EH (cell line): ENCODE measurements around the gene SLC5A3.

ENCODE experiments used
- DNase-seq: peaks from one replicate; pipeline ENCODE4 v3.0.0-alpha.2; 2015; ENCODE audit warnings: low read depth

The SLC5A3 gene

DNA sequence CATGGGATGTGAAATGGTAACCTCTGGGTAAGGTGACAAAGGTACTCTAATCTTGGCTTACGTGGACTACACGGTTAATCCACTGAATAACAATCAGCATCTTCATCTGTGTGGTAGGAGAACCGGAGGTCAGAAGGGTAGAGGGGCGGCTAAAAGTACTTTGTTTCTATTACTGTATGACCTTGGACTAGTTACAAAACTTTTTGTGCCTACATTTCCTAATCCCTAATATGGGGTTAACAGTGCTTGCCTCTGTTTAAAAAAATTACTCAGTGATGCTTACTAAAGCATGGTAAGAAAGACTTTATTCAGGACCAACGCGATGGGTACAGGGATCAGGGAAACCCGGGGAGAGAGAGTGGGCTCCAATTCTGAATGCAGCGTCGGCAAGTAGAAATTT lies 1.7 kb upstream of the SLC5A3 start:
- no peak for DNase-seq

DNA sequence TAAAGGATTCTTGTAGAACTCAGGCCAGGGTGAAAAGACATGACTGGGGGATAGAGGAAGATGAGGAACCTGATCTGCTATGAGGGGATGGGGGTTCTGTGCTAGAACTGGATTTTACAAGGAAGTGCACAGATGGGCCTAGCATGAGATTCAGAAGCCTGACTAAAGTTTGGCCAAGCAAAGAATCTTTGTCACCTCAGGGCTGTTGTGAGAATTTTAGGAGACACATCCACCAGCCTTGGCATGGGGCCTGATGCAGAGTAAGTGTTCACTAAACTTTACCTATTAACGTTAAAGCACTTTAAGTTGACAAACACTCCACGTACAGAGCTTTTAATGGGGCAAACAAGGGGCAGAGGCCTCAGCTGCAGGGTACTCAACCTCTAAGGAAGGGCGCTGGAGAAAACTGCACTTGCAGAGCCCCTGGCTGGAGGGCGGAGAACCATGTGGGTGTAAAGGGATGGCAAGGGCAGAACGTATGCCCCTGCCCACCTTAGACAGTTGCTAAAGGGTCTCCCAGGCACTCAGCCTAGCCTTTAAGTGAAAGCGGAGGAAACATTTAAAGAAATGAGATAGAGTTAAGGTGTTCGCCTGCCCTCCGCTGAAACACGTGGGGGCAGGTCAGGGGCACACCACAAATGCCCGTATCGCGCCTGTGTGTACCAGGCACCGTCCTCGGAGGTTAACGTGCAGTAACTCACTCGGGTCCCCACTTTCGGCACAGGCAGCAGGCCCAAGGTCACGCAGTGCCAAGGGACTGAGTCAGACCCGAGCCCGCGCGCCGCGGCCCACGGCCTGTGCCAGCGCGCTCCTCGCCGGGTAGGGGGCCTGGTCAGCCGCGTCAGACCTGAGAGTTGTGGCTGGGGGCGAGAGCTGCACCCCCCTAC lies 990 bp upstream of the SLC5A3 start:
- peak; percentile 32 for DNase-seq

DNA sequence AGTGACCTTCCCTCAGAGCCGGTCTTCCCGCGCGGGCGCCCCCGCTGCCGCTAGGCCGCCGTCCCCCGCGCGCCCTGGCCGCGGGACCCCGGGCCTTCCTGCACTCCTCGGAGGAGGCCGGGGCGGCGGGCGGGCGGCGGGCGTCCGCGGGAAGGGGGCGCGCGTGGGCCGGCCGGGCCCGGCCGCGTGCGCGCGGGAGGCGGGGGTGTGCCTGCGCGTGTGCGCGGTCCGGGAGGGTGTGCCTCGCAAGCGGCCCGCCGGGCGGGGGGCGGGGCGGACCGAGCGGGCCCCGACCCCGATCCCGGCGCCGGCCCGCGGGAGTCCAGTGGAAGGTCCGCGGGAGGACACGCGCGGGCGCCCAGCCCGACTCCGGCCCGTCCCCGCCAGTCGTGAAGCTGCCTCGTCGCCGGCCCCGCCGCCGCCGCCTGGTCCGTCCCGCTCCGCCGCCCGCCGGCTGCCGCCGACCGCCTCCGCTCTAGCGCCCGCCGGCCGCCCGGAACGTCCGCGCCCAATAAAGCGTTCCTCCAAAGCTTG lies 438 bp downstream of the SLC5A3 start:
- peak; percentile 36 for DNase-seq

DNA sequence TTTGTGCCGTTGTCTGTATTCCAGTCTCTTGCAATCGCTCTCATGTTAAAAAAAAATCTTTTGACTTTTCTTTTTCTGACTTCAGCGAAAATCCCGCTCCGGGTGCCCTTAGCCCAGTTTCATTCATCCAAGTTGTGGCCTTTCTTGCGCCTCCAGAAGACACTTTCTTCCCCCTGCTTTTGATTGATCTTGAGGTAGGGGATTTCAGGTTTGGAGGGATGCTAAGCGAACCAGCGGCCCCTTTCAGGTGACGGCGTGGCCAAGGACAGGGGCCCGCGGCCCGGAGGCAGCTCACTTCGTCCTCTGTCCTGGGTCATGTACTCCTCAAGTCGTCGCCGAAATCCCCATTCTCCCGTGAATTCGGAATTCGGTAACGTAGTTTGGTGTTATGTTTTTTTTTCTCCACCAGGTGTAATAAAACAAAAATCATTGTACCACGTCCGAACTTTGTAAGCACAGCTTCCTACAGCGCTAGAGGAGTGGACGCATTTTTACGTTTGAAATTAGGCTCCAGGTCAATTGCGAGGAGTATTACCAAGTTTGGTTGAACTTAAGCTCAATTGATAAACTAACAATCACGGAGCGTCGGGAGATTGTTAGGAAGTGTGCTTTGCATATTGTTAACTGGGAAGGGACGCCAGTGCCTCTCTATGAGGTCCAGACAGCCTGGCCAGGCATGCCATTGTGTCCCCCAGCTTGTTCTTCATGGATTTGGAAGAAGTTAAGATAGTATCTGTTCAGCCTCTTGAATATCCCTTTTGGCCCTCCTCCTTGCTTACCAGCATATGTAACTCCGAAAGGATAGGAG lies 1.1 kb downstream of the SLC5A3 start:
- DNase-seq, result peak; percentile 9

- no peak for DNase-seq
Observed at GRCh38 chr21:34075091-34075425, 1.7 kb downstream of the SLC5A3 start.

DNA sequence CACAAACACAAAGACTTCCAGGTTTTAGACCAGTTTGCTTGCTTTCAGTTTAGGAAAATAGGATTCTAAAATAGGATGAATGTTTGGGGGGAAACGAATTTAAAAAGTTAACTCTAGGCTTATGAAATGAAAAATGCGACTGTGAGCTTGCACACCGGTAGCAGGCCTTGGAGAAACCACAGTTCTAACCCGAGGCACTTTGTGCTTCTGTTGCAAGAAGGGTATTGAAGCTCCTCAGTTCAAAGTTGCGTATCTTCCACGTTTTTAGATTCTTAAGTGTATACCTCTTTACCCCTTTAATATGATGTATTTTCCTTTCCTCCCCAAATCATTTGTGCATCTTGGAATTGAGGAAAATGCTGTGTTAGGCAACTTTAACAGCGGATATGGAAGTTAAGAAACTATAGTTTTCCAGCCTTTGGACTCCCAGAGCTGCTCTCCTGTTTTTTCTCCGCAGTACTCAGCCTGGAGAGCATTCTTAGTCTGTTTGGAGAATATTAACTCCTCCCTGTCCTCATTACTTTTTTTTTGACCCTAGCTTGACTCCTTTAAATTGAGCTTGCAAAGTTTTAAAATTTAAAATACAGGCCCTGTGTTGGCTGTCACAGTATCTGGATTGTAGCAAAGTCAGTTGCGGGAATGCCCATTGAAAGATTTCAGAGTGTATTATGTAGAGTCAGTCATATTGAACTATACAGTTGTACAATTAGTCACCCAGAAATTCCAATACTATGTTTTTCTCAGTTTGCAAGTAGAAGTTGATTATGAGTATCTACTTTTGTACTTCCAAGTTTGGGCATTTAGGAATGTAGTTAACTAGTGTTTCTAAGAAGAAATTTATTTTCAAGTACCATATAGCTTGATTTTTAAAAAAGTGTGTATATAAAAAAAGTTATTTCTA lies 2.6 kb downstream of the SLC5A3 start:
- DNase-seq, result peak; percentile 7

GRCh38 chr21:34076835-34077234 lies 3.5 kb downstream of the SLC5A3 start:
- DNase-seq, result no peak

- no peak for DNase-seq
Observed at GRCh38 chr21:34077888-34078287, 4.5 kb downstream of the SLC5A3 start.

DNA sequence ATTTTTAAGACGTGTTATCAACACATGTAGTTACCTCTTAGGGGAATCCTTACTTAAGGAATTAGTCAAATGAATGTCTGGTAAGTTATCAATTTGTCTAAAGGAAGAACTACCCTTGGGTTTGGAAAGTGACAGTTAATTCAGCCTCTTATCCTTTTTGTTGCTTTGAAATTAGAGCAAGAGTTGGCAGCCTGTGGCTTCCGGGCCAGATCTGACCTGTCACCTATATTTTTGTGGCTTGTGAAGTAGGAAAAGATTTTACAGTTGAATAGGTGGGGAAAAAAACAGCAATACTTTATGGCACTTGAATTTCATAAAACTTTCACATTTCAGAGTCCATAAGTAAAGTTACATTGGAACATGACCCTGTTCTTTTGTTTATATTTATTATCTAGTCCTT lies 5.5 kb downstream of the SLC5A3 start:
- DNase-seq, result no peak

DNA sequence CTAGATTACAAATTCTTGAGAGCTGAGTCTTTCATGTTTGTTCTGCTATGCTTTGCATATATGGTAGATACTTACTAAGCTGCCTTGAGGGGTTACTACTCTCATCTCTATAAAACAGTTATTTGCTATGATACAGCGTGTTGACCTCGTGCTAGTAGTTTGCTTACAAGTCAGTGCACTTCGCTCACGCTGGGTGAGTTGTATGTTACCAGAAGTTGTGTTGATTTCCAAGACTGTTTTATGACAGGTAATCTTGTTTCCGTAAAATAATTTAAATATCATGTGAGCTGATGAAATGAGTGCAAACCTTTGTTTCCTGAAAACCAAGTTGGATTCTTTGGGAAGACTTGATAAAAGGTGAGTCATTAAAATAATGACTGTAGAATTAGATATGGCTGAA lies 7.3 kb downstream of the SLC5A3 start:
- peak; percentile 31 for DNase-seq

- DNase-seq, result no peak
Observed at GRCh38 chr21:34082769-34083168, 9.4 kb downstream of the SLC5A3 start.

GRCh38 chr21:34083357-34083756 lies 10.0 kb downstream of the SLC5A3 start:
- no peak for DNase-seq

- no peak for DNase-seq
Observed at GRCh38 chr21:34085129-34085528, 11.8 kb downstream of the SLC5A3 start.

DNA sequence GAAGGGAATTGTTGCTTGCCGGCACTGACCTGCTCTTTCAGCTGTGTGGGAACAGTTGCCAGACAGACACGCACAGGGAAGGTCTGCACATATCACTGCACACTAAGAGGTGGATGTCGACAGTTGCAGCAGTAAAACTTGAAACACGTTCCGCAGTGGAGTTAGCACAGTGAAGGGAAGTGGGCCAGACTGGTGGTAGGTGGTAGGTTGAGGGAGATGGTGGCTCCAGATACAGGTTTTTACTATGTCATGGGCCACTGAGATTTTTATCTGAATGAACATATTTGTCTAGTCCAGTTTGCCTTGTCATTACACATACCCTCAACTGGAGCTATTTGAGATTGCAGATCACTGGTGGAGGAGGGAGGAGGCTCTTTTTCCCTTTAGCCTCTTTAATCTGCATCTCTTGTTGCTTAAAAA lies 13.5 kb downstream of the SLC5A3 start:
- no peak for DNase-seq

DNA sequence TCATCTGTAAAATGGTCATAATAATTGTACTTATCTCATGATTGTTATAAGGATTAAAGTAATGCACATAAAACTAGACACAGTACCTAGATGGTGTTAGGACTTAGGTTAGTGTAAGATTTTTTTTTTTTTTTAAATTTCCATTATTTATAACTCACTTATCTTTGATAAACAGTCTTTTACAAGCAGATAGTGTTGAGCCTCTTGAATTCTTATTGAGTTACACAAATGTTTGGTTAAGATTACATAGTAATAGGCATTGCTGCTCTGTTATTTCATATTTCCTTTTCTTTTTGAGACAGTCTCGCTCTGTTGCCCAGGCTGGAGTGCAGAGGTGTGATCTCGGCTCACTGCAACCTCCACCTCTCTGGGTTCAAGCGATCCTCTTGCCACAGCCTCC lies 15.4 kb downstream of the SLC5A3 start:
- no peak for DNase-seq

GRCh38 chr21:34091032-34091431 lies 17.7 kb downstream of the SLC5A3 start:
- DNase-seq, result no peak

GRCh38 chr21:34091607-34092006 lies 18.2 kb downstream of the SLC5A3 start:
- peak; percentile 11 for DNase-seq

GRCh38 chr21:34092262-34092921 lies 19.0 kb downstream of the SLC5A3 start:
- DNase-seq, result no peak

DNA sequence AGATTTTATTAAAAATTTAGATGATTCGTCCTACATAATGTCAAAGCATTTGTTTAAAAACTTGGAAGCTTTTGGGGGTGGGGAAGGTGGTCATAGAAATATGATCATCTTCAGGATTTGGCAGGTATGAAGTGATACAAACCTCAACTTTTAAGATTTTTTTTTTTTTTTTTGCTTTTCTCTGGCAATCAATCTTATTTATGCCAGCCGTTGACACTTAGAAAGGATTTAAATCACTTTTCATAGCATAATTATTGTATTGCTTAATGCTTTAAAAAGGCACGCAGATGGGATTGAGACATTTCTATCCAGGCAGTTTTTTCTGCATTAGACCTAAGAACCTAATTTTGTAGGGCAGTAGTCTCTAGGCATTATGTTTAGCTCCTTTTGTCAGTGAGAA lies 19.7 kb downstream of the SLC5A3 start:
- no peak for DNase-seq

GRCh38 chr21:34094949-34095348 lies 21.6 kb downstream of the SLC5A3 start:
- no peak for DNase-seq

- DNase-seq, result no peak
Observed at GRCh38 chr21:34097442-34097841, 24.1 kb downstream of the SLC5A3 start.
